PC-9 (cell line): Measurements from ENCODE around the gene VAC14.

Experiments used
- CTCF ChIP-seq: fragments of 200-600 bp; sonication (generic); conservative IDR thresholded peaks from 2 replicates; pipeline ENCODE4 v1.6.1; 2017; ENCODE audit warnings: mixed run types, antibody characterized with exemption, mild to moderate bottlenecking, moderate library complexity
- EZH2 ChIP-seq: fragments of 200-600 bp; sonication (generic); IDR thresholded peaks from 2 replicates; pipeline ENCODE4 v1.8.0; 2017; ENCODE audit warnings: antibody characterized with exemption, low read depth

GRCh38 chr16:70775399-70775798, 25.6 kb downstream of the VAC14 start:
- TF ChIP-seq CTCF: no peak
- TF ChIP-seq EZH2: no peak
